Ramos (cell line): ENCODE results near the gene VAV3.

Experiments used
- in situ Hi-C: fragments of 300-500 bp; cut with MboI; formaldehyde crosslinking; loops from one replicate; pipeline ENCODE4 v1.14.3; 2022; ENCODE audit warnings: low sequenced_read_pairs; ENCODE audit not compliant: unreplicated experiment

The VAV3 gene

GRCh38 chr1:107975851-107976250, 10.9 kb upstream of the VAV3 start:
- in situ Hi-C loops, result no loop called here

- in situ Hi-C loops, result no loop called here
These were observed 9.1 kb upstream of the VAV3 start for GRCh38 chr1:107974090-107974489.

- in situ Hi-C loops, result no loop called here
These were observed 7.6 kb upstream of the VAV3 start for GRCh38 chr1:107972391-107973180.

- in situ Hi-C loops, result no loop called here
These were observed 1.6 kb upstream of the VAV3 start for GRCh38 chr1:107966550-107966949.

GRCh38 chr1:107964336-107965109, 457 bp downstream of the VAV3 start:
- in situ Hi-C loops, result no loop called here

- in situ Hi-C loops, result no loop called here
These were observed 1.2 kb downstream of the VAV3 start for GRCh38 chr1:107963601-107964335.

GRCh38 chr1:107963008-107963407, 2.0 kb downstream of the VAV3 start:
- in situ Hi-C loops, result no loop called here

- in situ Hi-C loops, result no loop called here
These were observed 10.1 kb downstream of the VAV3 start for GRCh38 chr1:107954719-107955415.

- in situ Hi-C loops, result no loop called here
These were observed 10.9 kb downstream of the VAV3 start for GRCh38 chr1:107954126-107954525.

GRCh38 chr1:107953556-107953955, 11.4 kb downstream of the VAV3 start:
- in situ Hi-C loops, result no loop called here

GRCh38 chr1:107952989-107953388, 12.0 kb downstream of the VAV3 start:
- in situ Hi-C loops, result no loop called here

GRCh38 chr1:107950464-107950863, 14.5 kb downstream of the VAV3 start:
- in situ Hi-C loops, result no loop called here

GRCh38 chr1:107949467-107950253, 15.3 kb downstream of the VAV3 start:
- in situ Hi-C loops, result no loop called here

- in situ Hi-C loops, result no loop called here
These were observed 18.2 kb downstream of the VAV3 start for GRCh38 chr1:107946794-107947193.

GRCh38 chr1:107943694-107944093, 21.3 kb downstream of the VAV3 start:
- in situ Hi-C loops, result no loop called here

GRCh38 chr1:107942814-107943213, 22.2 kb downstream of the VAV3 start:
- in situ Hi-C loops, result no loop called here

GRCh38 chr1:107941531-107941930, 23.4 kb downstream of the VAV3 start:
- in situ Hi-C loops, result no loop called here

- in situ Hi-C loops, result no loop called here
These were observed 23.9 kb downstream of the VAV3 start for GRCh38 chr1:107941123-107941522.

- in situ Hi-C loops, result no loop called here
These were observed 24.3 kb downstream of the VAV3 start for GRCh38 chr1:107940701-107941100.
